IMR-90 (cell line): ENCODE data around the gene SH3GL2. TPM values are rescaled to one million over a fixed set of nuclear protein-coding genes. Genes with fewer than 3 reads are reported as not detected.

Source experiments
- ATAC-seq: fragments of 200-7000 bp; cut with Tn5 transposase; 2 replicates; pipeline ENCODE4 v1.9.1; 2020; ENCODE audit warnings: low read depth, mild to moderate bottlenecking, moderate library complexity
- BruUV-seq: library from RNA; stranded (reverse); fragments of 400-500 nt; replicated peaks from 2 replicates; lab custom pipeline; 2021; lab: Mats Ljungman, UMichigan
- CTCF ChIA-PET: fragments of 300-600 bp; formaldehyde crosslinking; extraction: SDS; loops from one replicate; lab custom pipeline; 2021; ENCODE audit warnings: antibody characterized with exemption; lab: Yijun Ruan, JAX
- POLR2A ChIA-PET: fragments of 300-600 bp; sonication (Branson Sonifier 250); formaldehyde crosslinking; loops from one replicate; lab custom pipeline; 2022; ENCODE audit warnings: antibody characterized with exemption; ENCODE audit not compliant: unreplicated experiment; lab: Charles Lee
- DNase-seq: peaks from one replicate; pipeline ENCODE4 v3.0.0; 2013
- H2AFZ ChIP-seq: replicated peaks from 2 replicates; pipeline ENCODE3; 2013; ENCODE audit warnings: low read length, mild to moderate bottlenecking; ENCODE audit not compliant: poor library complexity
- H2AK5ac ChIP-seq: 2 replicates; pipeline ENCODE4 v1.6.1; 2013; ENCODE audit warnings: low read depth, low read length, inconsistent platforms
- H2AK9ac ChIP-seq: replicated peaks from 2 replicates; pipeline ENCODE3; 2013; ENCODE audit warnings: mild to moderate bottlenecking, low read depth, low read length, moderate library complexity; ENCODE audit not compliant: poor library complexity
- H2BK120ac ChIP-seq: 2 replicates; pipeline ENCODE4 v1.6.1; 2013; ENCODE audit warnings: low read depth, low read length, inconsistent platforms
- H2BK15ac ChIP-seq: 3 replicates; pipeline ENCODE4 v1.6.1; 2013; ENCODE audit warnings: low read depth, low read length, inconsistent platforms
- H2BK20ac ChIP-seq: 2 replicates; pipeline ENCODE4 v1.6.1; 2013; ENCODE audit warnings: low read depth, mild to moderate bottlenecking, inconsistent platforms, low read length, moderate library complexity
- H2BK5ac ChIP-seq: 2 replicates; pipeline ENCODE4 v1.6.1; 2013; ENCODE audit warnings: mild to moderate bottlenecking, low read depth, low read length, inconsistent platforms; ENCODE audit not compliant: poor library complexity, severe bottlenecking
- H3K14ac ChIP-seq: replicated peaks from 2 replicates; pipeline ENCODE4 v1.6.1; 2013; ENCODE audit warnings: low read depth, low read length, inconsistent platforms
- H3K18ac ChIP-seq: 2 replicates; pipeline ENCODE4 v1.6.1; 2013; ENCODE audit warnings: low read depth, low read length, control low read depth
- H3K23ac ChIP-seq: 2 replicates; pipeline ENCODE4 v1.6.1; 2013; ENCODE audit warnings: low read depth, low read length, inconsistent platforms
- H3K27ac ChIP-seq: 2 replicates; pipeline ENCODE4 v1.5.1; 2013; ENCODE audit warnings: mild to moderate bottlenecking, control low read depth, low read length; ENCODE audit not compliant: insufficient read depth
- H3K27me3 ChIP-seq: 2 replicates; pipeline ENCODE4 v1.6.1; 2013; ENCODE audit warnings: low read length; ENCODE audit not compliant: control insufficient read depth, insufficient read depth
- H3K36me3 ChIP-seq: 2 replicates; pipeline ENCODE4 v1.6.1; 2013; ENCODE audit warnings: low read length, mixed read lengths; ENCODE audit not compliant: control insufficient read depth, insufficient read depth
- H3K4ac ChIP-seq: 2 replicates; pipeline ENCODE4 v1.6.1; 2013; ENCODE audit warnings: low read depth, low read length, inconsistent platforms
- H3K4me1 ChIP-seq: 2 replicates; pipeline ENCODE4 v1.6.1; 2013; ENCODE audit warnings: low read length, mixed read lengths; ENCODE audit not compliant: control insufficient read depth, insufficient read depth
- H3K4me2 ChIP-seq: 2 replicates; pipeline ENCODE4 v1.6.1; 2013; ENCODE audit warnings: low read depth, mild to moderate bottlenecking, control low read depth, low read length, moderate library complexity
- H3K4me3 ChIP-seq: 2 replicates; pipeline ENCODE4 v1.5.1; 2013; ENCODE audit warnings: low read depth, mild to moderate bottlenecking, control low read depth, low read length, moderate library complexity; ENCODE audit not compliant: insufficient read depth
- H3K56ac ChIP-seq: 2 replicates; pipeline ENCODE4 v1.6.1; 2013; ENCODE audit warnings: low read length, inconsistent platforms; ENCODE audit not compliant: insufficient read depth; ENCODE audit errors: extremely low read depth
- H3K79me1 ChIP-seq, 2 experiments: 2 replicates each; pipeline ENCODE4 v1.6.1; 2013; ENCODE audit warnings: low read length in 2 of 2, inconsistent platforms in 1 of 2, low read depth in 1 of 2
- H3K9ac ChIP-seq: 2 replicates; pipeline ENCODE4 v1.6.1; 2013; ENCODE audit warnings: low read depth, low read length, control low read depth
- H3K9me1 ChIP-seq: 2 replicates; pipeline ENCODE4 v1.6.1; 2013; ENCODE audit warnings: low read length, inconsistent platforms; ENCODE audit not compliant: insufficient read depth
- H3K9me3 ChIP-seq: 2 replicates; pipeline ENCODE4 v1.6.1; 2013; ENCODE audit warnings: low read length; ENCODE audit not compliant: control insufficient read depth, insufficient read depth
- H4K20me1 ChIP-seq: 2 replicates; pipeline ENCODE4 v1.6.1; 2013; ENCODE audit warnings: low read length, inconsistent platforms; ENCODE audit not compliant: insufficient read depth
- H4K5ac ChIP-seq: 2 replicates; pipeline ENCODE4 v1.6.1; 2013; ENCODE audit warnings: mild to moderate bottlenecking, low read depth, low read length, control low read depth
- H4K8ac ChIP-seq, 2 experiments: 2 replicates each; pipeline ENCODE4 v1.6.1; 2013; ENCODE audit warnings: low read depth in 2 of 2, low read length in 2 of 2, control low read depth in 1 of 2, inconsistent platforms in 1 of 2
- H4K91ac ChIP-seq: 2 replicates; pipeline ENCODE4 v1.6.1; 2013; ENCODE audit warnings: low read depth, low read length, inconsistent platforms; ENCODE audit not compliant: insufficient read depth
- BHLHE40 ChIP-seq: fragments of 150-350 bp; IDR thresholded peaks from 2 replicates; pipeline ENCODE4 v1.6.1; 2016; ENCODE audit warnings: mild to moderate bottlenecking, low read depth, low read length
- ELK1 ChIP-seq: fragments of 150-350 bp; IDR thresholded peaks from 2 replicates; pipeline ENCODE4 v1.6.1; 2016; ENCODE audit warnings: low read depth, mild to moderate bottlenecking, low read length, moderate library complexity, borderline replicate concordance
- FOS ChIP-seq: fragments of 150-350 bp; IDR thresholded peaks from 2 replicates; pipeline ENCODE4 v1.6.1; 2016; ENCODE audit warnings: low read depth, low read length
- MAFK ChIP-seq: IDR thresholded peaks from 2 replicates; pipeline ENCODE4 v1.6.1; 2012; ENCODE audit warnings: low read depth, low read length, improper control_type of control experiment
- MXI1 ChIP-seq: IDR thresholded peaks from 2 replicates; pipeline ENCODE4 v1.6.1; 2012; ENCODE audit warnings: low read depth, mild to moderate bottlenecking, low read length, moderate library complexity, borderline replicate concordance
- NFE2L2 ChIP-seq: fragments of 150-350 bp; IDR thresholded peaks from 2 replicates; pipeline ENCODE4 v1.6.1; 2016; ENCODE audit warnings: low read depth, mild to moderate bottlenecking, low read length
- RAD21 ChIP-seq: IDR thresholded peaks from 2 replicates; pipeline ENCODE4 v1.6.1; 2012; ENCODE audit warnings: low read length, improper control_type of control experiment
- RFX5 ChIP-seq: IDR thresholded peaks from 2 replicates; pipeline ENCODE4 v1.8.0; 2012; ENCODE audit warnings: low read depth, mild to moderate bottlenecking, low read length, moderate library complexity
- USF2 ChIP-seq: fragments of 150-350 bp; IDR thresholded peaks from 2 replicates; pipeline ENCODE4 v1.6.1; 2017; ENCODE audit warnings: mild to moderate bottlenecking, antibody characterized with exemption, low read length, low read depth
- WGBS, 2 experiments: methylation state at CpG; one replicate each; pipeline versions ENCODE4 v1.1.5 to v1.1.7; 2013; ENCODE audit warnings: missing lambda C conversion rate in 2 of 2; ENCODE audit not compliant: insufficient read length in 1 of 2; ENCODE audit errors: extremely low coverage in 2 of 2; 5-methylcytosine and 5-hydroxymethylcytosine counted together
- dilution Hi-C: fragments of 300-500 bp; cut with HindIII; formaldehyde crosslinking; loops from one replicate; pipeline ENCODE4 v1.14.3; 2018; ENCODE audit warnings: low sequenced_read_pairs; ENCODE audit not compliant: unreplicated experiment
- in situ Hi-C: fragments of 300-500 bp; cut with MboI; formaldehyde crosslinking; loops from 3 replicates; pipeline ENCODE4 v1.14.3; 2019; ENCODE audit warnings: low sequenced_read_pairs, inconsistent platforms, mixed read lengths
- intact Hi-C: fragments of 100-400 bp; cut with micrococcal nuclease; formaldehyde crosslinking; loops from 2 replicates; pipeline ENCODE4 v1.10.0; 2022
- polyA plus RNA-seq, 3 experiments: library from polyadenylated mRNA; depleted of rRNA; stranded (reverse); fragments of >200 nt; gene quantifications; 2 replicates each; pipeline ENCODE4 v1.2.3, GENCODE V29; 2012; ENCODE audit warnings: low replicate concordance in 1 of 3
- total RNA-seq: library from RNA; depleted of rRNA; stranded (reverse); fragments of >200 nt; gene quantifications from 2 replicates; pipeline ENCODE4 v1.2.3, GENCODE V29; 2012

SH3GL2 gene
- total and polyA plus RNA-seq, 2 of the 4 experiments (the other 2 are of a cell fraction): under 0.01 to 0.05 TPM

- CTCF ChIA-PET: no interaction called here
- intact Hi-C loops (no loop called here), in situ Hi-C loops (no loop called here), dilution Hi-C loops (no loop called here)
- no peak overlapping the region for H4K91ac ChIP-seq
- H2BK120ac ChIP-seq: no peak overlapping the region
- no peak overlapping the region for H3K14ac ChIP-seq
- peaks cover 2% of the 10 kb centered on the region; the same call in 1 of the 2 replicates for H3K27me3 ChIP-seq
- no peaks in the 10 kb centered on the region for H3K36me3 ChIP-seq
- peaks cover 5% of the 10 kb centered on the region; the same call in 1 of the 2 replicates for H3K9me1 ChIP-seq
- H2AFZ ChIP-seq: no peak overlapping the region
- no peak overlapping the region for H4K5ac ChIP-seq
- no peak overlapping the region for H3K23ac ChIP-seq
- no peak overlapping the region for H2BK15ac ChIP-seq
- TF ChIP-seq MXI1 (no peak), FOS (no peak), MAFK (no peak), NFE2L2 (no peak), RAD21 (no peak), ELK1 (no peak), USF2 (no peak), RFX5 (no peak), BHLHE40 (no peak)
- H3K4me1 ChIP-seq: peaks cover 3% of the 10 kb centered on the region; the same call in 1 of the 2 replicates
- no peak overlapping the region for H2BK5ac ChIP-seq
- WGBS, 2 experiments: 100% methylated on average over 2 of the region's 5 CpGs; no CpG with 5 or more reads in 1 of the 2 experiments
- H4K8ac ChIP-seq: no peak overlapping the region
- H3K9me3 ChIP-seq: no peaks in the 10 kb centered on the region
- no peak overlapping the region for H3K4ac ChIP-seq
- no peak overlapping the region for H2BK20ac ChIP-seq
- H3K79me1 ChIP-seq: no peaks in the 10 kb centered on the region; a peak in 1 of 4 replicates
- POLR2A ChIA-PET: no interaction called here
- H2AK5ac ChIP-seq: no peak overlapping the region
- no peak overlapping the region for H3K18ac ChIP-seq
- no peak overlapping the region for H2AK9ac ChIP-seq
- no peak overlapping the region for H3K27ac ChIP-seq
- H3K9ac ChIP-seq: no peak overlapping the region
- H3K4me3 ChIP-seq: no peak overlapping the region
- H3K56ac ChIP-seq: no peak overlapping the region
- no peak for DNase-seq
- H3K4me2 ChIP-seq: no peak overlapping the region
- no peak for ATAC-seq
- no peaks in the 10 kb centered on the region for H4K20me1 ChIP-seq
- no TSS peak for BruUV-seq
These were observed 25.7 kb downstream of the SH3GL2 start for GRCh38 chr9:17604556-17604955.
